Skin of body (tissue), 2 donors: ENCODE results near the gene SPATA12. TPM values are rescaled to one million over a fixed set of nuclear protein-coding genes. Genes with fewer than 3 reads are reported as not detected.

Source experiments
- DNase-seq: peaks from one replicate; lab custom pipeline; 2025; lab: John Stamatoyannopoulos, UW
- total RNA-seq: library from RNA; depleted of rRNA; stranded (reverse); fragments of >200 nt; gene quantifications from one replicate; pipeline ENCODE4 v1.2.3, GENCODE V29; 2014

SPATA12 gene
- total RNA-seq, 1 donor from 2014 or later = 0.10 TPM

- no peak for DNase-seq
Observed at GRCh38 chr3:57112206-57112605, 51.7 kb downstream of the SPATA12 start.

- no peak for DNase-seq
Observed at GRCh38 chr3:57116501-57116900, 56.0 kb downstream of the SPATA12 start.

- no peak for DNase-seq
Observed at GRCh38 chr3:57118254-57118653, 57.8 kb downstream of the SPATA12 start.

DNA sequence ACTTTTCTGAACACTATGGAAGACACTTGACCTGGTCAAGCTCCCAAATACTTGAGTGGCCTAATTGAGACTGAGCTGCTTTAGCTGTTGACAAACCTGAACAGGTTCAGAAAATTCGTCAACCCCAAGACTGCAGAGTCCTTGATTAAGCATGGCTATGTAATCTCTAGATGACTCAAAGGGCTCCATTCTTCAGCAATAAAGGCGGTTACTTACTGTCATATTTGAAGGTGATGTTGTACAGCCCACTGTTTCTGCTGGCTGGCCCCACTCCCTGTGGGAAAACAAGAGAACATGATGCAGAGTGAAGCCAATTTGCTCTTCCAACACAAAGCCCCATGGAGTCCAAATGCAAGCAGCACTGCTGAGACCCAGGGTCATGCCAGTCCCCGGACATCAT lies 59.6 kb downstream of the SPATA12 start:
- no peak for DNase-seq

- no peak for DNase-seq
Observed at GRCh38 chr3:57120451-57121174, 60.1 kb downstream of the SPATA12 start.

Other genes with a start within 250 kb of the SPATA12 start
- 18.3 TPM for gene IL17RD, start 104.7 kb downstream of the SPATA12 start, total RNA-seq
- gene HESX1, start 139.3 kb downstream of the SPATA12 start, total RNA-seq = 0.89 TPM
- gene APPL1, start 167.1 kb downstream of the SPATA12 start, total RNA-seq = 63.0 TPM
- gene ASB14, start 232.0 kb downstream of the SPATA12 start, total RNA-seq = 0.10 TPM